ENCODE measurements around the gene PAIP1. TPM values are rescaled to one million over a fixed set of nuclear protein-coding genes. Genes with fewer than 3 reads are reported as not detected.
A peak's percentile ranks its signal among the peaks of the same experiment; 100 is the strongest.
"Not testable (repeated sequence)": the region's sequence is repeated elsewhere in the genome, so short reads cannot be mapped to it uniquely, and the experiment has no call there.

Gene PAIP1
- total RNA-seq, 1 donor from 2014 or later = 130 TPM

- intact Hi-C loops (cut with DNase I); ATAC-seq; DNase-seq (ENCODE audit: missing footprints): not testable (repeated sequence)
Measured at GRCh38 chr5:43580402-43581210, 23.7 kb upstream of the PAIP1 start.

- intact Hi-C loops (cut with DNase I) = no loop called here
- no peak for ATAC-seq
Measured at GRCh38 chr5:43573058-43573457, 16.2 kb upstream of the PAIP1 start.

GRCh38 chr5:43572357-43572756 lies 15.5 kb upstream of the PAIP1 start:
- DNase-seq (ENCODE audit: missing footprints) (no peak), ATAC-seq (peak; percentile 46)
- intact Hi-C loops (cut with DNase I) = no loop called here

More at GRCh38 chr5:43573058-43573457, 16.2 kb upstream of the PAIP1 start:
- no peak for DNase-seq (ENCODE audit: missing footprints)

DNA sequence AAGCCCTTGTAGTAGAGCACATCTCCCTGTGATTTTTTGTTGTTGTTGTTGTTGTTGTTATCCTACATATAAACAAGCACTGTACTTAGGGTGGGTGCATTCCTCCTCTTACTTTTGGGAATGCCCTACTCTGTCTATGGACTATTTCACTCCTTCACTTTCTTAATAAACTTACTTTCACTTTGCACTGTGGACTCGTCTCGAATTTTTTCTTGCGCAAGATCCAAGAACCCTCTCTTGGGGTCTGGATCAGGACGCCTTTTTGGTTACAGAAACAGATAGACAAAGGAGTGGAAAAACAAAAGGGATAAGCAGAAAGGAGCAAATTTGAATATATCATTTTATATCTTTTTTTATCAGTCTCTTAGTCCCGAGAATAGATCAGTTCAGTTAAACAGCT lies 14.4 kb upstream of the PAIP1 start:
- intact Hi-C loops (cut with DNase I) = no loop called here
- DNase-seq (ENCODE audit: missing footprints) (no peak), ATAC-seq (peak; percentile 53)

GRCh38 chr5:43570450-43571158 lies 13.7 kb upstream of the PAIP1 start:
- DNase-seq (ENCODE audit: missing footprints) = no peak
- intact Hi-C loops (cut with DNase I) = no loop called here
- no peak for ATAC-seq

DNA sequence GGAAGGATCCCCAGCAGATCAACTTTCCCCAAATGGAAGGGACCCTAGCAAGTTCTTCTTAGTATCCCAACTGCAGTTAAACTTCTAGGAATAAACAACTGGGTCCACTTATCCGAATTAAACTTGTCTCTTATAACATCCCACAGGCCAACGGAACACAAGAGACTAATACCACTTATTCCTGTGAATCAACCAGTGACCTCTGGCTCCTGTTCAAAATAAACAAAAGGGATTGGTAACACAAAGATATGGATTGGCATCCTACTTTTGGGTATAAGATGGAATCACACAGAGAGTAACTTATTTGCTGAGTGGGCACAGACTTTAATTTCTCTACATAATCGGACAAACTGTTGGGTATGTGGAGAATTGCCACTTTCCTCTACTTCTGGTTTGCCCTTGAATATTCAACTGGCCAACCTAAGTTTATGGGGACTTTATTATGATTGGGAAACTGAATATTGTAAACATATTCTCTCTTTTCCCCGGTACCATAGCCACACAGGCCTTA lies 12.4 kb upstream of the PAIP1 start:
- DNase-seq (ENCODE audit: missing footprints) (no peak), ATAC-seq (no peak)
- intact Hi-C loops (cut with DNase I) = no loop called here

DNA sequence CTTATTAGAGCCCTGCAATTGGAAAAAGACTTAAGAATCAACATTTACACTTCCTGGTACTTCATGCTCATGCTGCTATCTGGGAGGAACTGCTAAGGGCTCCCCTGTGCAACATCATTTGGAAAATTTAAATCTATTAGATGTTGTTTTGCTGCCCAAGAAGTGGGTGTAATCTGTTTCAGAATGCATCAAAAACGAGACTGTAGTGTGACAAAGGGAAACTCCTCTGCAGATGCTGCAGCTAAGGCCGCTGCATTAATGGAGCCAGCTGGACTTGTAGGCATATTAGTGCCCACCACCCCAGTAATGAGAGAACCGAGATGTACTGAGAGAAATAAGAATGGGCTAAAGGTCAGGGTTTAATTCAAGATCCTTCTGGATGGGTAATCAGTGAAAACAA lies 11.1 kb upstream of the PAIP1 start:
- intact Hi-C loops (cut with DNase I) = no loop called here
- DNase-seq (ENCODE audit: missing footprints) (no peak), ATAC-seq (no peak)

GRCh38 chr5:43565043-43565442 lies 8.2 kb upstream of the PAIP1 start:
- ATAC-seq (no peak), DNase-seq (ENCODE audit: missing footprints) (no peak)
- intact Hi-C loops (cut with DNase I) = no loop called here

DNA sequence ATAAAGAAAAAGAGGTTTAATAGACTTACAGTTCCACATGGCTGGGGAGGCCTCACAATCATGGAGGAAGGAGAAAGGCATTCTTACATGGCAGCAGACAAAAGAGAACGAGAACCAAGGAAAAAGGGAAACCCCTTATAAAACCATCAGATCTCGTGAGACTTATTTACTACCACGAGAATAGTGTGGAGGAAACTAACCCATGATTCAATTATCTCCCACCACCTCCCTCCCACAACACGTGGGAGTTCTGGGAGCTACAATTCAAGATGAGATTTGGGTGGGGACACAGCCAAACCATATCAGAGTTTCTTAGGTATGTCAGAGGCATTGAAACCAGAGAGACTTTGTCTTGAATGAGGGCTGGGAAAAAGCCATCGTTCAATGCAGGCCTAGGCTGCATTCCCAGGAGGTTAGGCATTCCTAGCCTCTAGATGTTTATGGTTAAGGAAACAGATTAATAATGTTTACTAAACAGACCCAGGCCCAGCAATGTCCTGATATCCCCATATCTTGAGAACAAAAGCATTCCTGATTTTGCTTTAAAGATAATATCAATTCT lies 7.5 kb upstream of the PAIP1 start:
- intact Hi-C loops (cut with DNase I) = no loop called here
- ATAC-seq = no peak

GRCh38 chr5:43563321-43563720 lies 6.4 kb upstream of the PAIP1 start:
- DNase-seq (ENCODE audit: missing footprints) (no peak), ATAC-seq (no peak)
- intact Hi-C loops (cut with DNase I) = no loop called here

More for the DNA sequence above, 7.5 kb upstream of the PAIP1 start:
- no peak for DNase-seq (ENCODE audit: missing footprints)

DNA sequence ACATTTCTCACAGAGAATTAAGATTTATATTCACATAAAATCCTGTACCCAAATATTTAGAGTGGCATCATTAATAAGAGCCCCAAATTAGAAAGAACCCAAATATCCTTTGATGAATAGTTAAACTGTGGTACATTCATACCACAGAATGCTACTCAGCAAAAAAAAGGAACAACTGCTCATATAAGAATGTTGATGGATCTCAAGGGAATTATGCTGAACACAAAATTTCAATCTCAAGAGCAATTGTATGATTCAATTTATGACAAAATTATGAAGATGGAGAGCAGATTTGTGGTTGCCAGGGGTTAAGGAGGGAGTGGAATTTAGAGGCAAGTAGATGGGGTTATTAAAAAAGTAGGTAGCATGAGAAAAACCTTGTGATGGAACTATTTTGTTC lies 4.5 kb upstream of the PAIP1 start:
- no peak for DNase-seq (ENCODE audit: missing footprints)
- ATAC-seq = no peak
- intact Hi-C loops (cut with DNase I) = no loop called here

- no peak for ATAC-seq
- no peak for DNase-seq (ENCODE audit: missing footprints)
- intact Hi-C loops (cut with DNase I) = no loop called here
Measured at GRCh38 chr5:43560128-43560527, 3.3 kb upstream of the PAIP1 start.

DNA sequence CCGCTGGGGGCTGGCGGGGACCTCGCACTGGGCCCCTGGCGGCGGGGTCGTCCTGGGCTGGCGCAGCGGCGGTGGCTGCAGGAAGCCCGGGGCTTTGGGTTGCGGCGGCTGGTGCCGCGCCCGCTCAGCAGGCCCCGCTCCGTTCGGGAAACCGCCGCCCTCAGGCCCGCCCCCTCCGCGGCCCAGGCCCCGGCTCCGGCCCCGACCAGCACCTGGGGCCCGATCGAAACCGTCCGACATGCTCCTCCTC lies 345 bp downstream of the PAIP1 start:
- not testable (repeated sequence) for DNase-seq (ENCODE audit: missing footprints)
- intact Hi-C loops (cut with DNase I) = loop anchor here (1.0 to 5.0 kb wide), 4 partner anchors 39 to 74 kb away; partner anchors contain the start of genes C5orf34, NNT and TMEM267
- ATAC-seq = peak; percentile 94

DNA sequence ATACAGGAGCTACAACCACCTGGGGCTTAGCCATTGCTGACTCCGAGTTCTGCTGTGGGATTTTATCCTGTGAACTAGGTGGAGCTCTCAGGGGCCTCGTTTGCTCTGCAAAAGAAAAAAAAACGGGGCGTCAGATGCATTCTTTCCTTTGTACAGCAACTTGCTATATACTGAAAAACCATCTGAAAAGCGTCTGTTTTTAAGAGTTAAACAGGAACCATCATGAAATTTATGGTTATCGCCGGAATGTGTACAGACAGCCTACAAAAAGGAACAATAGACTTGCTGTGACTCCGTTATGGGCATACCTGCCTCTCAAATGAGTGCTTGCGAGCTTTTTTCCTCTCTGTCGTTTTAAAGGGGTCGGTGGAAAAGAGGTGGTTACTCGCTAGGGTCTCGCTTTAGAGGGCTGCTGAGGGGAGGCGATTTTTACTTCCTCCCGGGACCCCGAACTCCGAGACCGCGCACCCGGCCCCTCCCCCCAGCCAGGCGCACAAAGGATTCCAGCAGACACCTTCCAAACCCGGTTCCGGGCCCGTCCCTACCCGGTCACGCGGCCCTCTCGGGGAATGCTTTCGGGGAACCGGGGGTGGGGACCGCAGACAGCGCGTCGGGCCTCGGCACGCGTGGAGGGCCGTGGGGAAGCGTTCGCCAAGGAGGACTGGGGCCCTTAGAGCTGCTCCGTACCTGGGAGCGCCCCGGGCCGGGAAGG lies 826 bp downstream of the PAIP1 start:
- ATAC-seq (peak; percentile 52), DNase-seq (ENCODE audit: missing footprints) (peak; percentile 81)
- intact Hi-C loops (cut with DNase I) = loop anchor here (1.0 to 5.0 kb wide), 4 partner anchors 39 to 74 kb away; partner anchors contain the start of genes C5orf34, NNT and TMEM267

DNA sequence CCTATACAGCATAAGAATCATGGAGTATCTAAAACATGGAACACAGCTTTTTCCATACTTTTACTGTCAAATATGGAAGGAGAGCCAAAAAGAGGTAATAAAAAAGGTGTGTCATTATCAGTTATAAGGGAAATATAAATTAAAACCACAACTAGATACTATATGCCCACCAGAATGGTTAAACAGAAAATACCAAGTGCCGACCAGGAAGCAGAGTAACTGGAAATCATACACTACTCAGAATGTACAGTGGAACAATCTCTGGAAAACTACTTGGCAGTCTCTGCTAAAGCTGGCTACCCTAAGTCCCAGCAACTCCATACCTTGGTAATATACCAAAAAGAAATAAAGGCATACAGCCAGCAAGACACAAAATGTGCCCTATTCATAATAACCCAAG lies 2.4 kb downstream of the PAIP1 start:
- ATAC-seq = no peak
- no peak for DNase-seq (ENCODE audit: missing footprints)
- intact Hi-C loops (cut with DNase I) = no loop called here

- no peak for DNase-seq (ENCODE audit: missing footprints)
- no peak for ATAC-seq
- intact Hi-C loops (cut with DNase I) = no loop called here
Measured at GRCh38 chr5:43553381-43553780, 3.5 kb downstream of the PAIP1 start.

DNA sequence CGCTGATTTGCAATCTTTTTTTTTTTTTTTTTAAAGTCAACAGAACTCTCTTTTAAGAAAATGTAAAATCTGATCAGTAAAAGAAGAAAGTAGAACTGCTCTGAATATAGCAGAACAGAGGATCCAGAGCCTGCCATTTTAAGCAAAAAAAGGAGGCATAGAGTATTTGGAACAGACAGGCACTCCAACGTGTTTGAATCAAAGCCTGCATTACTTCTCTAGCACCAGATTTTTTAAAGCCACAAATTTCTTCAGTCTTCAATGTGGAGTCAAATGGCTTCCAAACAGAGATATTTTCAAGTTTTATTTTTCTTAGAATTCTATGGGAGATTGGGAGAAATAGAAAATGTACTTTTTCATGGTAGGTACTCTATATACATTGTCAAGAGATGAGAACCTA lies 5.1 kb downstream of the PAIP1 start:
- ATAC-seq (no peak), DNase-seq (ENCODE audit: missing footprints) (no peak)
- intact Hi-C loops (cut with DNase I) = no loop called here

DNA sequence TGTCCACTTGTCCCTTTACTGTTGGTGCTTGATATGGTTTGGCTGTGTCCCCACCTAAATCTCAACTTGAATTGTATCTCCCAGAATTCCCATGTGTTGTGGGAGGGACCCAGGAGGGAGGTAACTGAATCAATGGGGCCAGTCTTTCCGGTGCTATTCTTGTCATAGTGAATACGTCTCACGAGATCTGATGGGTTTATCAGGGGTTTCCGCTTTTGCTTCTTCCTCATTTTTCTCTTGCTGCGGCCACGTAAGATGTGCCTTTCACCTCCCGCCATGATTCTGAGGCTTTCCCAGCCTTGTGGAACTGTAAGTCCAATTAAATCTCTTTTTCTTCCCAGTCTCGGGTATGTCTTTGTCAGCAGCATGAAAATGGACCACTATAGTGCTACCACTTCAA lies 7.6 kb downstream of the PAIP1 start:
- ATAC-seq; intact Hi-C loops (cut with DNase I); DNase-seq (ENCODE audit: missing footprints): not testable (repeated sequence)

- ATAC-seq (no peak), DNase-seq (ENCODE audit: missing footprints) (no peak)
- intact Hi-C loops (cut with DNase I) = no loop called here
Measured at GRCh38 chr5:43548358-43548757, 8.5 kb downstream of the PAIP1 start.

All from Right ventricle myocardium inferior (tissue), 1 donor.